ENCODE measurements around the gene MLN.
A peak's percentile ranks its signal among the peaks of the same experiment; 100 is the strongest.

Gene MLN

GRCh38 chr6:33813246-33813904 is 9.6 kb upstream of the MLN start:
- no peak overlapping the region for H3K4me3 ChIP-seq (ENCODE audit: low read length)
- DNase-seq (ENCODE audit: low read depth): no peak
- TF ChIP-seq, protein P1, sequence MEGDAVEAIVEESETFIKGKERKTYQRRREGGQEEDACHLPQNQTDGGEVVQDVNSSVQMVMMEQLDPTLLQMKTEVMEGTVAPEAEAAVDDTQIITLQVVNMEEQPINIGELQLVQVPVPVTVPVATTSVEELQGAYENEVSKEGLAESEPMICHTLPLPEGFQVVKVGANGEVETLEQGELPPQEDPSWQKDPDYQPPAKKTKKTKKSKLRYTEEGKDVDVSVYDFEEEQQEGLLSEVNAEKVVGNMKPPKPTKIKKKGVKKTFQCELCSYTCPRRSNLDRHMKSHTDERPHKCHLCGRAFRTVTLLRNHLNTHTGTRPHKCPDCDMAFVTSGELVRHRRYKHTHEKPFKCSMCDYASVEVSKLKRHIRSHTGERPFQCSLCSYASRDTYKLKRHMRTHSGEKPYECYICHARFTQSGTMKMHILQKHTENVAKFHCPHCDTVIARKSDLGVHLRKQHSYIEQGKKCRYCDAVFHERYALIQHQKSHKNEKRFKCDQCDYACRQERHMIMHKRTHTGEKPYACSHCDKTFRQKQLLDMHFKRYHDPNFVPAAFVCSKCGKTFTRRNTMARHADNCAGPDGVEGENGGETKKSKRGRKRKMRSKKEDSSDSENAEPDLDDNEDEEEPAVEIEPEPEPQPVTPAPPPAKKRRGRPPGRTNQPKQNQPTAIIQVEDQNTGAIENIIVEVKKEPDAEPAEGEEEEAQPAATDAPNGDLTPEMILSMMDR (conservative IDR thresholded peaks at IDR 0.05; ENCODE audit: low read depth, low read length): no peak

DNA sequence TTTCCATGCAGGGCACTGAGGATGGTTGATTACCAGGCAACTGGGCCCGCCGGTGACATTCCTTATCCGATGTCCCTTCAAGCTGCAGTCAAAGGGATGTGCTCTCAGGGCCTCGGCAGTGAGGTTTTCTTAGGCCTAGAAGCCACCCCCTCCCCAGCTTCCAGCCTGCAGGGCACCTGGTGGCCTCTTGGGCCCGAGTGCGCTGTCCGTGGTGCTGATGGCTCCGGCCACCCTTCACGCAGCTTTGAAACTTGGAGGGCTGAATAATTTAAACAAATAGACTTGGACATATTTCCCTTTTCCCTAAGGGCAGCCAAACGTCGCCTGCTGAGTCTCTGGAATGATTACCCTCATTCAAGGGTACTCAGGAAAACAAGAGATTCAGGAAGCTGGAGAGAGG is 8.9 kb upstream of the MLN start:
- peak; percentile 17 for DNase-seq (ENCODE audit: low read depth)
- no peak overlapping the region for H3K4me3 ChIP-seq (ENCODE audit: low read length)
- TF ChIP-seq, protein P1 (conservative IDR thresholded peaks at IDR 0.05; ENCODE audit: low read depth, low read length): peak; percentile 51

DNA sequence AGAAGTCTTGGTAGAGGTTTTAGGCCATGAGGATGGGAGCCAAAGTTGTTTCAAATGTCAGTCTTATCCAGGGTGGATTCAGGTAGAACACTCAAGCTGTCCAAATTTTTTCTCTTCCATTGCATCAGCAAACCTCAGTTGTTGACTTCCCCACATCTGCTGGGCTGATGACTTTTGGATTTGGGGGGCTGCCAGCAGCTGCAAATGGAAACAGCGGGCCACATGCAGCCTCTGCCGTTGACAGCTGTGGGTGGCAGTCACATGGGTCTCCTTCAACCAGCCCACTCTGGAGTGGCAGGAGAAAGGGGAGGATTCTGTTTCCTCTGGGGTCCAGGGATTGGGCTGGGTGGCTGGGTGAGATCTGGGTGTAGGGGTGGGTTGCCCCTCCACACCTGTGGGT is 5.8 kb upstream of the MLN start:
- TF ChIP-seq, protein P1 (conservative IDR thresholded peaks at IDR 0.05; ENCODE audit: low read depth, low read length): no peak
- H3K4me3 ChIP-seq (ENCODE audit: low read length): no peak overlapping the region
- no peak for DNase-seq (ENCODE audit: low read depth)

DNA sequence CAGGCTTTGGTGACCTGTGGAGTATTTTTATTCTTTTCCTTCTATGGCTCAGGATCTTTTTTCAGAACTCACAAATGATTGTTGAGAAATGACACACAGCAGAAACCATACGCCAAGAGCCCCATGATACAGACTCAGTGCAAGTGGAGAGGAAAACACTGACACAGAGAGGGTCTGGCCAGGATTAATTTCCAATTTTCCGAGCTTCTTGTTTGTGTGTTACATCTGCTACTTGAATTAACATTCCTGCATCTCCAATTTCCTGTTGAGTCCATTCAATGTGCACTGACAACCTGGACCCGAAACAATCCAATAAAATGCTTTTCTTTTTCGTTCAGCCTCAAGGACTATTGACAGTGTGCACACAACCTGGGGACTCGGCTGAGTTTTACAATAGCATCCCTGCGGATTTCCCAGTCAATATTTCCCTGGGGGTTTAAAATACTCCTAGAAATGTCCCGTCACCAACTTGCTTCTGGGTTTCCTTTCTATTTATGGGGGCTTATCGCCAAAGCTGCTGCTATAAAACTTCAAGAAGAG is 4.9 kb upstream of the MLN start:
- no peak overlapping the region for H3K4me3 ChIP-seq (ENCODE audit: low read length)
- no peak for DNase-seq (ENCODE audit: low read depth)
- TF ChIP-seq, protein P1 (conservative IDR thresholded peaks at IDR 0.05; ENCODE audit: low read depth, low read length): no peak

- TF ChIP-seq, protein P1 (conservative IDR thresholded peaks at IDR 0.05; ENCODE audit: low read depth, low read length): no peak
- H3K4me3 ChIP-seq (ENCODE audit: low read length): no peak overlapping the region
- no peak for DNase-seq (ENCODE audit: low read depth)
Measured at GRCh38 chr6:33807606-33808005, 3.8 kb upstream of the MLN start.

DNA sequence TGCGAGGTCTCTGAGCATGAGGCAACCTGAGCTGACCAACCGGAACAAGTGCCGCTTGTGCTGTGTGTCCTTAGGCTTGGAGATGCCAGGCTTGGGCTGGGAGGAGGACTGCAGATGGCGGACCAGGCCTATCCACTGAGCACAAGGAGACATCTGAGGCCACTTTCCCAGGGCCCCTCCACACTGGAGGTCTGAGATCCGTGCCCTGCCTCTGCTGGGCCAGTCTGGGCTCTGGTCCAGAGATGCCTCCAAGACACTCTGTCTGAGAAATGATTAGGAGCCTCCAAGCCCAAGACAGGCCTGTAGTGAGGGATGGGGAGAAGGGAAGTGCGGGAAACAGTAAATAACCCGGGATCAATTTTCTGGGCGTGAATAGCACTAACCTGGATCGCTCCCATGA is 3.0 kb upstream of the MLN start:
- no peak overlapping the region for H3K4me3 ChIP-seq (ENCODE audit: low read length)
- TF ChIP-seq, protein P1 (conservative IDR thresholded peaks at IDR 0.05; ENCODE audit: low read depth, low read length): no peak
- DNase-seq (ENCODE audit: low read depth): no peak

All from retinal pigment epithelial cell (primary cell).